ENCODE measurements around the gene GSE1. TPM values are rescaled to one million over a fixed set of nuclear protein-coding genes. Genes with fewer than 3 reads are reported as not detected.
A peak's percentile ranks its signal among the peaks of the same experiment; 100 is the strongest.

GSE1 gene
- total RNA-seq, 1 donor from 2014 or later, result 82.9 TPM

- no peak for DNase-seq (ENCODE audit: low spot score)
Observed at GRCh38 chr16:85631802-85632393, 18.8 kb downstream of the GSE1 start.

GRCh38 chr16:85632709-85633437 is 19.8 kb downstream of the GSE1 start:
- DNase-seq (ENCODE audit: low spot score), result no peak

DNA sequence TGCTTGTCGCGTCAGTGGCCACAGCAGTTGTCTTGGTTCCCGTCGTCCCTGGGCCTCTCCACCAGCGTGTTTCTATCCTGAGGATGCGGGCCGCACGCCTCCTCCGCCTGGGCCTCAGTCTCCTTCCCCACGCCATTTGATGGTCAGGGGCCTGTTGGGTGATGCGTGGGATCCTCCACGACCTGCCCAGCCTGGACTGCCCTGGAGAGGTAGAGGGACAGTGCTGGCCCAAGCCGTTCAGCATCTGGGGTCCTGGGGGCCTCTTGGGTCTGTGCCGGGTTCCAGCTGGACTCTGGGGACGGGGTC is 20.3 kb downstream of the GSE1 start:
- DNase-seq (ENCODE audit: low spot score), result no peak

DNA sequence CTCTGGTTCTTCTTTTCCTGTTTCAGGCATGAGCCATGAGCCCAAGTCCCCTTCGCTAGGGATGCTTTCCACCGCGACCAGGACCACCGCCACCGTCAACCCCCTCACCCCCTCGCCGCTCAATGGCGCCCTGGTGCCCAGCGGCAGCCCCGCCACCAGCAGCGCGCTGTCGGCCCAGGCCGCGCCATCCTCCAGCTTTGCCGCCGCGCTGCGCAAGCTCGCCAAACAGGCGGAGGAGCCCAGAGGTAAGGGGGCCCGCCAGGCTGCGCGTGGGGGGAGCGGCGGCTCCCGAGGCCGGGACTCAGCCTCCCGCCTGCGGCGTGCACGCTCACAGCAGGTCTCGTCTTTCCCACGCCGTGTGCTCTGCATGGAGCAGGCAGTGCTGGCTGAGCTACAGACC is 20.8 kb downstream of the GSE1 start:
- DNase-seq (ENCODE audit: low spot score), result no peak

DNA sequence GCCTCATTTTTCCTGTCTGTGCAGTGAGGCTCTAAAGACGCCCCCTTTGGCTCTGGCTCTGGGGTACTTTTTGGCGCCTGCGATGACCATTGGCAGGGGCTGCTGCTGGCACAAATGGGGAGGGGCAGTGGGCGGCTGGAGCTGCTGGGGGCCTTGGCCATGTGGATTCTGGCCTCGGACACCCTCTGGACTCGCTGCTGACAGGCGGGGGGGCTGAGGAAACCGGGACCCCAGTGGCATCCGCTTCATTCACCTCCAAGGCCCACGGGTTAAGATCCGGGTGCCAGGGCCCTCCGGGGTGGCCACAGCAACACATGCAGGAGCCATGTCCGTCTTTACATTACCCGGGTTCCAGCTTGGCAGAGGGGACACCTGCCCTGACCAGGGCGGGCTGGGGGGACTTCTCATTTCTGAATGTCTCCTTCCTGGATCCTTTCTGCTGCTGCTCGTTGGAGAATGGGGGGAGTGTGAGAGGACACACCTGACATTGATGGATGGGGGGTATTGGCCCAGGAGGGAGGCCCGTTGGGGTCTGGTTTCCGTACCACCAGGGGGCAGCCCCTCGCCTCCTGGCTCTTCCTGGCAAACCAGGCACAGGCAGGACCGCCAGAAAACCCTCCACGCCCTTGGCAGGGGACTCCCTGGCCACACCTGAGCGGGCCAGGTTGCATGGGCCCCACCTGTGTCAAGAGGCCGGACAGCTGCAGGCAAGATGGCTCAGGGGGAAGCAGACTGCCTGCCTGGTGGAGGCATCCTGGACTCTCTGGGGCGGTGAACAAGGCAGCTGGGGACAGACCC is 21.8 kb downstream of the GSE1 start:
- DNase-seq (ENCODE audit: low spot score), result no peak

DNA sequence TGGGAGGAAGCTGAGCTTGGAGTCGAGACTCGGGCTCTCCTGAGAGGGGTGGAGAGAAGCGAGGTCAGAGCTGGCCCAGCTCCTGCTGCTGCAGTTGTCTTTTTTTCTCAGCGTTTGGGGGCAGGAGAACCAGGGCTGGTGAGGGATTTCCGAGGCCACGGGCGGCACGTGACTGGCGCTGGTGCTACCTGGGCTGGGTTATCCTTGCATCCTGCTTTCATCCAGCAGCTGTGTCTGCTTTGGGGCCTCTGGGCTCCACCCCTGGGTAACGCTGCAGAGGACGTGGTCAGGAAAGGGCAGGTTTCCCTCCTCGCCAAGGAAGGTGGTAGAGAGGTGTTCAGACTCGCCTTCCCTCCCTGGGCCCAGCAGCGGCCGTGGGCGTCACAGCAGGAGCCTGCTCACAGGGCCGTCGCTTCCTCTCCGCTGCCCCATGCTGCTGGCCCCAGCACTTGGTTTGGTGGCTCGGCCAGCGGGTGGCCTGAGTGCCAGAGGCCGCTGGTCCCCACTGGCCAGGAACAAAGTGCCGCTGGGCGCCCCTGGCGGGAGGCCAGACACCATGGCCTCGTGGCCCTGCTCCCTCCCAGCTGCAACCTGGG is 22.5 kb downstream of the GSE1 start:
- no peak for DNase-seq (ENCODE audit: low spot score)

DNA sequence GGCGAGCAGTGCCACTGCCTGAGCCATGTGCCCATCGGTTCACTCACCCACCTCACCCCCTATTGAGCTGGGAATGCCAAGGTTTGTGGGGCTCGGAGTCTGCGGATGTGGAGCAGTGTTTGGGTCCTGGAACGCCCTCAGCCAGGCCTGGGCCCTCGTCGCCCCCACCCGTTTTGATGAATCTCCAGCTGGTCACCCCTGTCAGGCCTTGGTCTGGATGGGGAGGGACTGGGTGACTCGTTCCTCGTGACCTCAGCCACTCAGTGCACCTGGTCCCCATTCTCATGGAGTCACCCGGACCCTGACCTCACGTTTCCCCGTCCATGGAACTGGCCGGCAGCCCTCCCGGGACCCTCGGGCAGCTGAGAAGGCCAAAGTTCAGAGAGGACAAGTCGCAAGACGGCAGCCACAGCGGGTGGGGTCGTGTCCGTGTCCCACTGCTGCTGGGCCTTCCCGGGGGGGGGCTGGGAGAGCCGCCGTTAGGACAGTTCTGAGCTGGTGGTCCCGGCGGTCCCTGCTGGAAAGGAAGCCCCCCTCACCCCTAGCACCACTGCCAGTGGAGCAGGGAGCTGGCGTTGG is 23.2 kb downstream of the GSE1 start:
- no peak for DNase-seq (ENCODE audit: low spot score)

- DNase-seq (ENCODE audit: low spot score), result no peak
Observed at GRCh38 chr16:85637061-85637807, 24.1 kb downstream of the GSE1 start.

DNA sequence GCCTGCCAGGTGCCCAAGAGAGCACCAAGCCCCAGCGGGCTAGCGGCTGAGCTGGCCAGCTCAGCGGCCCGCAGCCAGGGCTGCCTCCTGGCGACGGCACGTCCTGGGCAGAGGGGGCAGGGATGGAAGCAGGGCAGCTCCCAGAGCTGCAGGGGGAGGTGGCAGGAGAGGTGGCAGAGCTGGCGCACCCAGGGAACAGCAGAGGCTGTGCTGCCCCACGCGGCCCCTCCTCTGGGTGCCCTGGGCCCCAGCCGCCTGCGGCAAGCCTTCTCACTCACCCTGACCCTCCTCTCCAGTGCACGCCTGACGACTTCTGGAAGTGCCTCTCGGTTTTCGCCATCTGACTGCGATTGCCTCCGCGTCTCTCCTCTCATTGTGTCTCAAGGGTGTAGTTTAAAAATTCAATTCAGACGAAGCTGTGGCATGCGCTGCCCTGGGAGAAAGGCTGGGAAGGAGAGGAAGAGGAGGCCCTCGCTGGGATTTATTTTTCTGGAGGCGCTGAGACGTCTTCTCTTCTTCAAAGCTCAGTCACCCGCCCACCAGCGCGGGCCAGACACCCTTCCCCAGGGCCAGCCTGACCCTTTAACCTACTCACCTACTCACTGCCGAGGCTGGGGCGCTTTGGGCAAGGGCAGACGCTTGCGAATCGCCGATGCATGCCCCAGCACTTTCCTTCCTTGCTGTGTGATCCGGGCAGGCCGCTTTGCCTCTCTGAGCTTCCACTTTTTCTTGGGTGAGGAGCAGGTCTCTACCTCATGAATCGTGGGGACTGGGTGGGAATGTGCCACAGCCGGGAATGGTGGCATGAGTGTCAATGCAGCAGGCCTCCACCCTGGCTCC is 24.9 kb downstream of the GSE1 start:
- no peak for DNase-seq (ENCODE audit: low spot score)

DNA sequence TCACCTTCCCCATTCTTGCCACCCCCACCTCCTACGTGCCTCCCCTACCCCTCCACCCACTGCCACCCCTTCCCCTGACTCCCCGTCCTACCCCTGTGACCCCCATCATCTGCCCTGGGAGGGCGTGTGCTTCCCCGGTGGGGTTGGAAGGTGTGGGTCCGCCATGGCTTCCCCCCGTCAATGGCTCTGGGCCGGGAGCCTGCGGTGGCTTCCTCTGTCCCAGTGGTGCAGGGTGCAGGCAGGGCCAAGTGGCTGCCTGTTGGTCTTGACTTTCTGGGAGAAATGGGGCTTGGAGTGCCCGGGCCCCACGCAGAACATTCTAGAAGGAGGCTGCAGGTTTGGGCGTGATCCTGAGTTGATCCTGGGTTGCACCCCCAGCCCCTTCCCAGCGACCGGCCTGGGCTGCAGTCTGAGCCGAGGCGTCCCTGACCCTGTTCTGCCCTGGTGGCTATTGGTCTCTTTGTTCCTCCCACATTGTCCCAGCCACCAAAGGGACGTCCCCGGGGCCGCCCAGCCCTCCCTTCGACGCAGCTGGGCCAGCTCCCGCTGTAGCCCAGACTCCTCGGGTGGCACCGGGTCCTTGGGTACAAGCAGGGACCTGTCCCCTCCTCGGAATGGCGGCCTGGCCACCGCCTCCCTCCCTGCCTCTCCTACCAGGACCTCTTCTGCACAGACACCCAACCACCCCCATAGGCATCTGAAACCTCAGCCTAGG is 25.7 kb downstream of the GSE1 start:
- no peak for DNase-seq (ENCODE audit: low spot score)

DNA sequence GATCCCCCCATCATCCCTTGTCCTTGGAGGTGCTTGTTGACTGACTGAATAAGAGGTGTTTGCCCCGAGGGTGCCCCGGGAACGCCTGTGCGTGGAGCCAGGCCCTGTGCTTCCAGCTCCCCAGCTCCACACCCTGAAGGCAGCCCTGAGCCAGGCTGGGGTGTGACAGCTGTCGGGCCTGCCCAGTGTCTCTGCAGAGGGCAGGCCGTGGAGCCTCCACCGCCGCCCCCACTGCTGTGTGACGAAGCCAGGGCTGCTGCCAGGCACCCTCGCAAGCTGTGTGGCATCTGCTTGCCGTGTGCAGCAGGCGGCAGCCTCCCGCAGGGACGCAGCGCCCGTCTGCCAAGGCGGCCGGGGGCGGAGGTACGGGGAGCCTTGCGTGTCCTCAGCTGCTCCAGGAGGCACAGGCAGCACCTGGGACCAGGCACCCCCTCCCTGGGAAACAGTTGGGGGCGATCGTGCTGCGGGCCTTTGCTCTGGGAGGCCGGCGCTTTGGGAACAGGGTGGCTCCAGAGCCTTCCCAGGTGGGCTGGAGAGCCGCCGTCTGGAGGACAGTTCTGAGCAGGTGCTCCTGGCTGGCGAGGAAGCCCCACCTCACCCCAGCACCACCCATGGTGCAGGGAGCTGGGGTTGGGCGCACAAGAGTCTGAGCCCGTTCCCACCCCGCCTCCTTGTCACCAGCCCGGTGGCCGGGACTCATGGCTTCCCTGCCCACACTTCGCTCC is 26.6 kb downstream of the GSE1 start:
- DNase-seq (ENCODE audit: low spot score), result peak; percentile 72

DNA sequence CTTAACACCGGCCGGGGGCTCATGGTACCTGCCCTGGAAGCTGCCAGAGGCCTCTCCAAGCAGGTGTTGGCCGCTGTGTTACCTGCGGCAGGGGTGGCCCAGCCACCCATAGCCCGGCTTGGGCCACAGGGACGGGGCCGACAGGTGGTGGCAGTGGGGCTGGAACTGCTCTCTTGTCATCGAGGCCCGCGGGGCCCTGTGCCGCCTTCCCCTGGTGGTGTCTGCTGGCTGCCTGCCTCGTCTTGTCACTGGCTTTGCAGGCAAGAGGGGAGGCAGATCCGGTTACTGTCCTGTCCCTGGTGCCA is 27.1 kb downstream of the GSE1 start:
- no peak for DNase-seq (ENCODE audit: low spot score)

GRCh38 chr16:85640585-85640984 is 27.5 kb downstream of the GSE1 start:
- DNase-seq (ENCODE audit: low spot score), result no peak

DNA sequence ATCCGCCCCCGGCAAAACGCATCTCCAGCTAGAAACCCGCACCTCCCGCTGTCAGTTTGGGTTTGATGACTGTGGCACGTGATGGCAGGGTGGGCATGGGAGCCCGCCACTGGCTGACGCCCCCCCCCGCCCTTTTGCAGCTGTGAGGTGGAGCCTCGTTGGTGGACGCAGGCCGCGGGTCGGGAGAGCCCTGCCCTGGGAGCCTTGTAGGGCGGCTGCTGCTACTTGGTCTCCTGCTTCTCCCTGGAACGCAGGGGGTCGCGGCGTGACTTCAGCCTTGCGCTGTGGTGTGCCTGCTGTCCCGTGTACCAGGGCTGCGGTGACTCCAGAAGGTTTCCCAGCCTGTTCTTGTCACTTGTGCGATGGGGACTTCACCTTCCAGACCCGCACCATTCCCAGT is 28.2 kb downstream of the GSE1 start:
- DNase-seq (ENCODE audit: low spot score), result no peak

DNA sequence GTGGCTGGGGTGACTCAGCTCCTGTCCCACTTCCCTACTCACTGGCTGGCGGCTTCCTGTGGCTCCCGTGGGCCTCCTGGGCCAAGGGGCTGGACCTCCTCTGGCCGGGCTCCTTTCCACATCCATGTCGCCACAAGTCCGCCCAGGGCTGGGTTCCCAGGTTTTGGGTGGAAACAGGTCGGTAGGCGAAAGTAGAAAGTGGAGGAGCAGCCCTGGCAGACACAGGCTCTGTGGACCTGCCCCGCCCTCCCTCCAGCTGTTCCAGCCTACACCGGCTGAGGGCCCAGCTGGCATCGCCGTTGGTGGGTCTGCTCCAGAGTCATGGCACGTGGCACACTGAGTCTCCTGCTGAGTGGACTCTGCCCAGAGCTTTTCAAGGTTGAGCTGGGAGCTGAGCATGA is 28.7 kb downstream of the GSE1 start:
- DNase-seq (ENCODE audit: low spot score), result peak; percentile 86

DNA sequence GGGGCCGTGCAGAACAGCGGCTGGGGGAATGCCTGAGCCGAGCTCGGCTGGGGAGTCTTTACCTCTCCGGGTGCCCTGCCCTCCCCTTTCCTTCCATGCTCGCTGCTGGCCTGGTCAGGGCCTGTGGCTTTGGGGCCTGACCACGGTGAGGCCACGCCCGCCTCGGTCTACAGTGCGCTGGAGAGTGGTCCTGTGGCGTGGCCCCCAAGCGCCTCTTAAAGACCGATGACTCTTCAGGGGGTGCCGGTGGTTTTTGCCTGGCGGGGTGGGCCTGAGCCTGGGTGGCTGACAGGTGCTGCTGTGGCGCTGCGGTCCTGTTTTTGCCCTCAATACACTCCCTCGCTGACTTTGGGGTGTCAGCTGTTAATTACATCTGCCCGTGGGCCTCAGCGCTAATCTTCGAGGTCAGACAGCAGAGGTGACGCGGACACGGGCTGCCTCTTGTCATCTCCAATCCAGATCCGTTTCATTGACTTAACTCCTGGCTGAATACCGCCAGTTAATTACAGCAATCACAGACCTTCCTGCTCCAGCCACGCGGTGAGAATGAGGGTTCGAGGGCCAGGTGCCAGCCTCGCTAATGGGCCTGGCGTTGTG is 29.7 kb downstream of the GSE1 start:
- DNase-seq (ENCODE audit: low spot score), result no peak

DNA sequence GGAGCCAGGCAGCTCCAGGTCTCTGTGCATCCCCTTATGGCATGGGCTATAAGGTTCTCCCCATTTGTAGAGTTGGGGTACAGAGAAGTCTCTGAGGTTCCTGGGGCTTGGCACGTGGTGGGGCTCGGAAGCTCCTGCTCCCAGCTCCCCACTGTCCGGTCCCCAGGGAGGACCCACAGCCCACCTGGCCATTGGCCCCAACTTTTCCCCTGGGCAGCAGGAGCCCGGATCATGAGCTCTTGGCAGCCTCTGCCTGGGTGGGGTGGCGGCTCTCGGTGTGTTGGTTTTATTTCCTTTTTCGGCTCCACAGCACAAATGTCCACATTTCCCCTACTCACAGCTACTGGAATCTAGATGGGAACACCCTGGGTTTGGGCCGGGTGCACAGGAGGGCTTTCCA is 30.5 kb downstream of the GSE1 start:
- no peak for DNase-seq (ENCODE audit: low spot score)

- no peak for DNase-seq (ENCODE audit: low spot score)
Observed at GRCh38 chr16:85644093-85644712, 31.1 kb downstream of the GSE1 start.

Data from mucosa of gallbladder (tissue), 1 donor.